HepG2 (cell line): ENCODE measurements around the gene TIFAB. TPM values are rescaled to one million over a fixed set of nuclear protein-coding genes. Genes with fewer than 3 reads are reported as not detected.

ENCODE experiments used
- ARID5B ChIP-seq: IDR thresholded peaks from 2 replicates; pipeline ENCODE4 v1.4.0; 2020; ENCODE audit warnings: mild to moderate bottlenecking, missing genetic modification reagents
- DMAP1 ChIP-seq: IDR thresholded peaks from 2 replicates; pipeline ENCODE4 v1.6.1; 2016
- GPN1 ChIP-seq: sonication (generic); formaldehyde crosslinking; IDR thresholded peaks from 2 replicates; pipeline ENCODE4 v1.5.1; 2020; ENCODE audit warnings: missing genetic modification reagents, borderline replicate concordance
- MAFK ChIP-seq, 2 experiments: IDR thresholded peaks in 1 of 2; conservative IDR thresholded peaks in 1 of 2; 2 replicates each; pipeline ENCODE4 v1.6.1; 2011; ENCODE audit warnings: improper control_type of control experiment in 2 of 2, low read length in 2 of 2
- MNT ChIP-seq: fragments of 450-650 bp; IDR thresholded peaks from 2 replicates; pipeline ENCODE4 v1.6.1; 2016
- MXD4 ChIP-seq: IDR thresholded peaks from 2 replicates; pipeline ENCODE4 v1.6.1; 2016; ENCODE audit warnings: mild to moderate bottlenecking, missing biosample characterization, missing genetic modification reagents
- NFYC ChIP-seq: IDR thresholded peaks from 2 replicates; pipeline ENCODE4 v1.6.1; 2016; ENCODE audit warnings: missing genetic modification reagents, missing compliant biosample characterization
- NONO ChIP-seq, 2 experiments: fragments of 450-650 bp in 1 of 2; sonication (generic) in 1 of 2; formaldehyde crosslinking in 1 of 2; IDR thresholded peaks in 1 of 2; conservative IDR thresholded peaks in 1 of 2; 2 replicates each; pipeline versions ENCODE4 v1.6.1 to v1.8.0; 2017 to 2022; ENCODE audit warnings: mild to moderate bottlenecking in 1 of 2, missing genetic modification reagents in 1 of 2, moderate library complexity in 1 of 2
- SALL1 ChIP-seq: sonication (generic); formaldehyde crosslinking; IDR thresholded peaks from 2 replicates; pipeline ENCODE4 v1.8.0; 2022; ENCODE audit warnings: mild to moderate bottlenecking, missing genetic modification reagents
- SOX6 ChIP-seq, 2 experiments: fragments of 450-650 bp in 1 of 2; sonication (generic) in 1 of 2; formaldehyde crosslinking in 1 of 2; IDR thresholded peaks; 2 replicates each; pipeline versions ENCODE4 v1.4.0 to v1.6.1; 2017 to 2020; ENCODE audit warnings: antibody characterized with exemption in 1 of 2, mild to moderate bottlenecking in 1 of 2, missing genetic modification reagents in 1 of 2
- TCF12 ChIP-seq, 2 experiments: fragments of 450-650 bp in 1 of 2; sonication (generic) in 1 of 2; formaldehyde crosslinking in 1 of 2; IDR thresholded peaks; 2 replicates each; pipeline versions ENCODE4 v1.6.1 to v1.8.0; 2017 to 2022; ENCODE audit warnings: antibody characterized with exemption in 1 of 2, mild to moderate bottlenecking in 1 of 2, missing genetic modification reagents in 1 of 2, moderate library complexity in 1 of 2
- ZNF136 ChIP-seq: sonication (generic); formaldehyde crosslinking; IDR thresholded peaks from 2 replicates; pipeline ENCODE4 v1.8.1; 2022; ENCODE audit warnings: low read depth, mild to moderate bottlenecking, moderate library complexity, missing genetic modification reagents
- ZNF251 ChIP-seq: sonication (generic); formaldehyde crosslinking; IDR thresholded peaks from 2 replicates; pipeline ENCODE4 v1.9.0; 2021; ENCODE audit warnings: mild to moderate bottlenecking, missing genetic modification reagents
- ZNF337 ChIP-seq: sonication (generic); formaldehyde crosslinking; IDR thresholded peaks from 2 replicates; pipeline ENCODE4 v1.5.1; 2020; ENCODE audit warnings: missing genetic modification reagents, low read depth, mild to moderate bottlenecking, borderline replicate concordance
- ZNF550 ChIP-seq: sonication (generic); formaldehyde crosslinking; IDR thresholded peaks from 2 replicates; pipeline ENCODE4 v1.4.0; 2020; ENCODE audit warnings: mild to moderate bottlenecking, missing genetic modification reagents, borderline replicate concordance
- ZNF672 ChIP-seq: sonication (generic); formaldehyde crosslinking; IDR thresholded peaks from 2 replicates; pipeline ENCODE4 v1.8.1; 2022; ENCODE audit warnings: missing genetic modification reagents
- ZNF775 ChIP-seq: sonication (generic); formaldehyde crosslinking; IDR thresholded peaks from 2 replicates; pipeline ENCODE4 v1.4.0; 2020; ENCODE audit warnings: missing genetic modification reagents, mild to moderate bottlenecking, moderate library complexity, borderline replicate concordance
- polyA plus RNA-seq, 8 experiments: library from polyadenylated mRNA; depleted of rRNA in 3 of 8; stranded (reverse) in 7 of 8; unstranded in 1 of 8; fragments of >200 nt; fragmentation: Illumina TruSeq in 4 of 8; extraction: Trizol in 4 of 8; gene quantifications; 2 replicates each; pipeline versions ENCODE4 v1.2.1 to v1.2.3, GENCODE V29; 2011 to 2016; ENCODE audit warnings: low read depth in 4 of 8, missing spikeins in 1 of 8, mixed read lengths in 1 of 8; ENCODE audit not compliant: insufficient read depth in 1 of 8
- total RNA-seq, 5 experiments: library from RNA; depleted of rRNA; stranded (reverse); fragments of >200 nt; fragmentation: Illumina TruSeq; extraction: Trizol; gene quantifications; 2 replicates each; pipeline ENCODE4 v1.2.3, GENCODE V29; 2016; ENCODE audit warnings: low read depth in 1 of 5
- TF ChIP-seq, protein P1 (sequence below), 2 experiments: IDR thresholded peaks; 2 replicates each; pipeline ENCODE4 v1.6.1; 2011 to 2012; ENCODE audit warnings: low read length in 2 of 2, borderline replicate concordance in 1 of 2, low read depth in 1 of 2, mild to moderate bottlenecking in 1 of 2, moderate library complexity in 1 of 2

TIFAB gene
- total and polyA plus RNA-seq, 2 of the 13 experiments (the other 11 are each of a cell fraction or from before 2014, with no cell fraction given), result not detected

GRCh38 chr5:135488727-135489465 is 36.7 kb upstream of the TIFAB start (continued):
- TF ChIP-seq MXD4 (CRISPR knock-in tag) (no peak), GPN1 (CRISPR knock-in tag) (no peak), TCF12 (IDR thresholded peaks at IDR 0.05) (no peak), TCF12 (CRISPR knock-in tag; IDR thresholded peaks at IDR 0.05) (no peak), ZNF775 (CRISPR knock-in tag) (no peak), MAFK (conservative IDR thresholded peaks at IDR 0.05 in 1 of 2, IDR thresholded peaks at IDR 0.05 in 1 of 2; ENCODE audit: low read length in 2 of 2) (no peak), ZNF550 (CRISPR knock-in tag) (no peak), ARID5B (CRISPR knock-in tag) (peak; percentile 63), ZNF337 (no peak), ZNF672 (CRISPR knock-in tag) (no peak), SOX6 (IDR thresholded peaks at IDR 0.05) (no peak), SOX6 (CRISPR knock-in tag; IDR thresholded peaks at IDR 0.05) (peak; percentile 57; the same call in 1 of the 2 replicates), MNT (no peak), NONO (IDR thresholded peaks at IDR 0.05) (no peak), NONO (CRISPR knock-in tag; conservative IDR thresholded peaks at IDR 0.05) (no peak), ZNF251 (CRISPR knock-in tag) (no peak), SALL1 (CRISPR knock-in tag) (no peak; the same call in 1 of the 2 replicates), DMAP1 (CRISPR knock-in tag) (no peak), NFYC (CRISPR knock-in tag) (peak; percentile 29), ZNF136 (CRISPR knock-in tag) (no peak)
- TF ChIP-seq, protein P1, sequence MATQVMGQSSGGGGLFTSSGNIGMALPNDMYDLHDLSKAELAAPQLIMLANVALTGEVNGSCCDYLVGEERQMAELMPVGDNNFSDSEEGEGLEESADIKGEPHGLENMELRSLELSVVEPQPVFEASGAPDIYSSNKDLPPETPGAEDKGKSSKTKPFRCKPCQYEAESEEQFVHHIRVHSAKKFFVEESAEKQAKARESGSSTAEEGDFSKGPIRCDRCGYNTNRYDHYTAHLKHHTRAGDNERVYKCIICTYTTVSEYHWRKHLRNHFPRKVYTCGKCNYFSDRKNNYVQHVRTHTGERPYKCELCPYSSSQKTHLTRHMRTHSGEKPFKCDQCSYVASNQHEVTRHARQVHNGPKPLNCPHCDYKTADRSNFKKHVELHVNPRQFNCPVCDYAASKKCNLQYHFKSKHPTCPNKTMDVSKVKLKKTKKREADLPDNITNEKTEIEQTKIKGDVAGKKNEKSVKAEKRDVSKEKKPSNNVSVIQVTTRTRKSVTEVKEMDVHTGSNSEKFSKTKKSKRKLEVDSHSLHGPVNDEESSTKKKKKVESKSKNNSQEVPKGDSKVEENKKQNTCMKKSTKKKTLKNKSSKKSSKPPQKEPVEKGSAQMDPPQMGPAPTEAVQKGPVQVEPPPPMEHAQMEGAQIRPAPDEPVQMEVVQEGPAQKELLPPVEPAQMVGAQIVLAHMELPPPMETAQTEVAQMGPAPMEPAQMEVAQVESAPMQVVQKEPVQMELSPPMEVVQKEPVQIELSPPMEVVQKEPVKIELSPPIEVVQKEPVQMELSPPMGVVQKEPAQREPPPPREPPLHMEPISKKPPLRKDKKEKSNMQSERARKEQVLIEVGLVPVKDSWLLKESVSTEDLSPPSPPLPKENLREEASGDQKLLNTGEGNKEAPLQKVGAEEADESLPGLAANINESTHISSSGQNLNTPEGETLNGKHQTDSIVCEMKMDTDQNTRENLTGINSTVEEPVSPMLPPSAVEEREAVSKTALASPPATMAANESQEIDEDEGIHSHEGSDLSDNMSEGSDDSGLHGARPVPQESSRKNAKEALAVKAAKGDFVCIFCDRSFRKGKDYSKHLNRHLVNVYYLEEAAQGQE (IDR thresholded peaks at IDR 0.05; ENCODE audit: borderline replicate concordance in 1 of 2, low read depth in 1 of 2, low read length in 2 of 2), result 0 out of 4 replicates have a peak, but pooled peaks of 1 of the 2 experiments have one; percentile 23
